A549 (cell line): ENCODE results near the gene NUP62. TPM values are rescaled to one million over a fixed set of nuclear protein-coding genes. Genes with fewer than 3 reads are reported as not detected.

ENCODE experiments used
- ATAC-seq, 2 experiments: fragments of 200-7000 bp in 1 of 2; fragments of >200 bp in 1 of 2; cut with Nextera tagmentation in 1 of 2; cut with Tn5 transposase in 1 of 2; 3 replicates each; pipeline versions ENCODE4 v1.8.0 to v1.9.1; 2018 to 2020; ENCODE audit warnings: mild to moderate bottlenecking in 1 of 2, moderate library complexity in 1 of 2
- CTCF ChIA-PET: fragments of 300-600 bp; sonication (Branson Sonifier 250); formaldehyde crosslinking; extraction: SDS; loops from one replicate; lab custom pipeline; 2021; ENCODE audit warnings: antibody characterized with exemption, inconsistent platforms; lab: Yijun Ruan, JAX
- POLR2A ChIA-PET: fragments of 350-600 bp; formaldehyde crosslinking; extraction: SDS; loops from one replicate; lab custom pipeline; 2021; ENCODE audit warnings: antibody characterized with exemption, inconsistent platforms; lab: Yijun Ruan, JAX
- DNase-seq, 2 experiments: peaks; one replicate each; pipeline versions ENCODE4 v3.0.0 to v3.0.0-alpha.2; 2011 to 2016; ENCODE audit warnings: low read depth in 1 of 2, low spot score in 1 of 2
- FAIRE-seq: peaks from 2 replicates; lab custom pipeline; 2011; peaks lifted over from hg19 to GRCh38; lab: Jason Lieb, UNC
- H3K27ac ChIP-seq, 2 experiments: fragments of >200 bp; sonication (Bioruptor Twin); formaldehyde crosslinking; 3 replicates each; pipeline ENCODE4 v1.5.1; 2016 to 2017
- H3K4me1 ChIP-seq: fragments of >200 bp; sonication (Bioruptor Twin); formaldehyde crosslinking; 3 replicates; pipeline ENCODE4 v1.6.1; 2016
- H3K4me2 ChIP-seq: fragments of >200 bp; sonication (Bioruptor Twin); formaldehyde crosslinking; 3 replicates; pipeline ENCODE4 v1.6.1; 2016
- H3K4me3 ChIP-seq: fragments of >200 bp; sonication (Bioruptor Twin); formaldehyde crosslinking; 3 replicates; pipeline ENCODE4 v1.5.1; 2016
- H3K9me3 ChIP-seq: fragments of >200 bp; sonication (Bioruptor Twin); formaldehyde crosslinking; 3 replicates; pipeline ENCODE4 v1.6.1; 2016
- ATOH8 ChIP-seq: fragments of 250-450 bp; sonication (Bioruptor Pico); IDR thresholded peaks from 2 replicates; pipeline ENCODE4 v1.5.0; 2020; ENCODE audit warnings: low read depth, mild to moderate bottlenecking, moderate library complexity
- BHLHE40 ChIP-seq: IDR thresholded peaks from 2 replicates; pipeline ENCODE4 v1.6.1; 2012; ENCODE audit warnings: low read depth, low read length, inconsistent platforms
- CBX8 ChIP-seq: fragments of 200-600 bp; sonication (generic); IDR thresholded peaks from 2 replicates; pipeline ENCODE4 v1.6.1; 2016
- CEBPB ChIP-seq, 2 experiments: fragments of >200 bp in 1 of 2; sonication (Bioruptor Twin) in 1 of 2; formaldehyde crosslinking in 1 of 2; IDR thresholded peaks; 2 replicates each; pipeline ENCODE4 v1.6.1; 2012 to 2016
- CHD4 ChIP-seq: fragments of 200-600 bp; sonication (generic); IDR thresholded peaks from 2 replicates; pipeline ENCODE4 v1.6.1; 2016; ENCODE audit warnings: antibody characterized with exemption, mild to moderate bottlenecking, borderline replicate concordance
- EHF ChIP-seq: fragments of 250-450 bp; sonication (Bioruptor Pico); IDR thresholded peaks from 2 replicates; pipeline ENCODE4 v1.5.0; 2020; ENCODE audit warnings: mild to moderate bottlenecking
- EP300 ChIP-seq, 2 experiments: fragments of >200 bp; sonication (Bioruptor Twin); formaldehyde crosslinking; IDR thresholded peaks; 2 replicates in 1 of 2; 3 replicates in 1 of 2; pipeline ENCODE4 v1.6.1; 2016 to 2017
- ESRRA ChIP-seq: fragments of 150-350 bp; IDR thresholded peaks from 2 replicates; pipeline ENCODE4 v1.6.1; 2014; ENCODE audit warnings: mild to moderate bottlenecking, low read length, borderline replicate concordance
- FOSB ChIP-seq: fragments of 250-450 bp; sonication (Bioruptor Pico); IDR thresholded peaks from 2 replicates; pipeline ENCODE4 v1.5.0; 2020; ENCODE audit warnings: mild to moderate bottlenecking, moderate library complexity
- GATA3 ChIP-seq: IDR thresholded peaks from 2 replicates; pipeline ENCODE4 v1.6.1; 2012; ENCODE audit warnings: borderline replicate concordance
- HMGXB4 ChIP-seq: fragments of 250-450 bp; sonication (Bioruptor Pico); IDR thresholded peaks from 2 replicates; pipeline ENCODE4 v1.5.0; 2021; ENCODE audit warnings: mild to moderate bottlenecking, moderate library complexity, borderline replicate concordance
- JUN ChIP-seq, 2 experiments: fragments of >200 bp; sonication (Bioruptor Twin); formaldehyde crosslinking; IDR thresholded peaks; 2 replicates in 1 of 2; 3 replicates in 1 of 2; pipeline ENCODE4 v1.6.1; 2016 to 2017
- JUNB ChIP-seq: fragments of >200 bp; sonication (Bioruptor Twin); formaldehyde crosslinking; IDR thresholded peaks from 2 replicates; pipeline ENCODE4 v1.6.1; 2016
- KDM1A ChIP-seq: fragments of 200-600 bp; sonication (generic); IDR thresholded peaks from 2 replicates; pipeline ENCODE4 v1.6.1; 2016; ENCODE audit warnings: low read depth, mild to moderate bottlenecking
- MAX ChIP-seq: IDR thresholded peaks from 2 replicates; pipeline ENCODE4 v1.6.1; 2012
- MAZ ChIP-seq: fragments of 150-350 bp; IDR thresholded peaks from 2 replicates; pipeline ENCODE4 v1.6.1; 2014; ENCODE audit warnings: antibody characterized with exemption, low read depth, low read length, borderline replicate concordance
- MYC ChIP-seq: IDR thresholded peaks from 2 replicates; pipeline ENCODE4 v1.6.1; 2012; ENCODE audit warnings: mild to moderate bottlenecking, inconsistent platforms, low read length, improper control_type of control experiment, borderline replicate concordance
- NFE2L2 ChIP-seq: fragments of 150-350 bp; conservative IDR thresholded peaks from 2 replicates; pipeline ENCODE4 v1.6.1; 2014; ENCODE audit warnings: low read length
- NR3C1 ChIP-seq: fragments of >200 bp; sonication (Bioruptor Twin); formaldehyde crosslinking; IDR thresholded peaks from 3 replicates; pipeline ENCODE4 v1.6.1; 2017
- PHF8 ChIP-seq: fragments of 200-600 bp; sonication (generic); IDR thresholded peaks from 2 replicates; pipeline ENCODE4 v1.6.1; 2016; ENCODE audit warnings: low read depth, mild to moderate bottlenecking, antibody characterized with exemption, moderate library complexity, borderline replicate concordance
- POLR2A ChIP-seq: IDR thresholded peaks from 2 replicates; pipeline ENCODE4 v1.6.1; 2012; ENCODE audit warnings: mild to moderate bottlenecking, low read length
- POLR2AphosphoS2 ChIP-seq: conservative IDR thresholded peaks from 2 replicates; pipeline ENCODE4 v1.6.1; 2012; ENCODE audit warnings: low read length, improper control_type of control experiment, inconsistent platforms
- RAD21 ChIP-seq, 2 experiments: fragments of >200 bp in 1 of 2; sonication (Bioruptor Twin) in 1 of 2; formaldehyde crosslinking in 1 of 2; IDR thresholded peaks in 1 of 2; conservative IDR thresholded peaks in 1 of 2; 2 replicates in 1 of 2; 3 replicates in 1 of 2; pipeline ENCODE4 v1.6.1; 2012 to 2018; ENCODE audit warnings: inconsistent platforms in 1 of 2
- RARB ChIP-seq: fragments of 250-450 bp; sonication (Bioruptor Pico); IDR thresholded peaks from 2 replicates; pipeline ENCODE4 v1.8.0; 2021; ENCODE audit warnings: mild to moderate bottlenecking, moderate library complexity
- RFX5 ChIP-seq: fragments of 450-650 bp; IDR thresholded peaks from 2 replicates; pipeline ENCODE4 v1.7.1; 2014; ENCODE audit warnings: antibody characterized with exemption, mild to moderate bottlenecking, moderate library complexity
- RNF2 ChIP-seq: fragments of 200-600 bp; sonication (generic); IDR thresholded peaks from 2 replicates; pipeline ENCODE4 v1.6.1; 2016; ENCODE audit warnings: low read depth, mild to moderate bottlenecking, antibody characterized with exemption, moderate library complexity, borderline replicate concordance
- TFCP2L1 ChIP-seq: fragments of 250-450 bp; sonication (Bioruptor Pico); IDR thresholded peaks from 2 replicates; pipeline ENCODE4 v1.5.0; 2021; ENCODE audit warnings: mild to moderate bottlenecking
- TP53 ChIP-seq: fragments of 250-450 bp; sonication (Bioruptor Pico); IDR thresholded peaks from 2 replicates; pipeline ENCODE4 v1.5.0; 2021; ENCODE audit warnings: mild to moderate bottlenecking, moderate library complexity
- USF2 ChIP-seq: fragments of 450-650 bp; IDR thresholded peaks from 2 replicates; pipeline ENCODE4 v1.6.1; 2014; ENCODE audit warnings: antibody characterized with exemption
- ZFP36 ChIP-seq: fragments of 450-650 bp; IDR thresholded peaks from 2 replicates; pipeline ENCODE4 v1.6.1; 2014; ENCODE audit warnings: borderline replicate concordance; ENCODE audit not compliant: partially characterized antibody
- ZSCAN20 ChIP-seq: fragments of 250-450 bp; sonication (Bioruptor Pico); IDR thresholded peaks from 2 replicates; pipeline ENCODE4 v1.8.0; 2022; ENCODE audit warnings: mild to moderate bottlenecking, moderate library complexity
- WGBS: methylation state at CpG from one replicate; pipeline ENCODE4 v1.1.6; 2017; ENCODE audit errors: missing lambda C conversion rate; 5-methylcytosine and 5-hydroxymethylcytosine counted together
- polyA plus RNA-seq, 4 experiments: library from polyadenylated mRNA; depleted of rRNA in 3 of 4; stranded (reverse); fragments of >200 nt; fragmentation: RNase III in 1 of 4; extraction: RNeasy Plus Mini Kit Qiagen cat#74134 plus additional on column Dnase treatment in 1 of 4; gene quantifications; 2 replicates in 3 of 4; 3 replicates in 1 of 4; pipeline ENCODE4 v1.2.3, GENCODE V29; 2011 to 2017

NUP62 gene
- polyA plus RNA-seq, 2 of the 4 experiments (the other 2 are of a cell fraction): 21.4 to 83.9 TPM

GRCh38 chr19:49869009-49869483, 60.3 kb downstream of the NUP62 start:
- H3K4me3 ChIP-seq: peak overlapping the region; percentile 40
- TF ChIP-seq TP53 (CRISPR knock-in tag): no peak
- no peak for TF ChIP-seq RARB
- TF ChIP-seq ZSCAN20: no peak
- no peak for TF ChIP-seq FOSB
- TF ChIP-seq ATOH8 (CRISPR knock-in tag): no peak
- TF ChIP-seq POLR2AphosphoS2: no peak; the same call in 1 of the 2 replicates
- TF ChIP-seq NR3C1: no peak
- TF ChIP-seq EP300 (IDR thresholded peaks at IDR 0.05): no peak
- TF ChIP-seq CHD4: no peak
- 0 out of 5 replicates have a peak, but pooled peaks of 1 of the 2 experiments have one; percentile 20 for TF ChIP-seq JUN (IDR thresholded peaks at IDR 0.05)
- no peak for TF ChIP-seq NFE2L2
- TF ChIP-seq MAX: no peak
- no peak for TF ChIP-seq KDM1A
- no peak for TF ChIP-seq USF2
- TF ChIP-seq RNF2: no peak
- TF ChIP-seq POLR2A: peak; percentile 47
- DNase-seq: no peak
- WGBS: 3% methylated on average over 13 of the region's 15 CpGs
- ChIA-PET POLR2A (interaction anchor here (0.6 to 3.6 kb wide), 14 partner anchors 8 to 229 kb away, joined by 3 to 36 read pairs (median 5); partner anchors contain the start of genes AKT1S1, ATF5, NUP62 and PRMT1), CTCF (interaction anchor here (0.8 kb wide), 2 partner anchors 90 to 188 kb away, joined by 3 read pairs; no protein-coding TSS in a partner anchor)
- H3K9me3 ChIP-seq: no peaks in the 10 kb centered on the region
- H3K27ac ChIP-seq: peak overlapping the region; percentile 93 to 94
- peaks cover 37% of the 10 kb centered on the region for H3K4me1 ChIP-seq
- ATAC-seq: peak; percentile 27 to 28
- peak overlapping the region; percentile 77 for H3K4me2 ChIP-seq
- no peak for FAIRE-seq

GRCh38 chr19:49866933-49867782, 62.1 kb downstream of the NUP62 start, which contains the start of gene PNKP:
TSS of gene PNKP (minus strand) at chr19:49867576. CDS start at chr19:49867204, 372 bp downstream.
- Histone ChIP-seq H3K4me3 (peak within 1 kb of the TSS; percentile 64), H3K27ac (peak within 1 kb of the TSS; percentile 93 to 94), H3K4me2 (peak within 1 kb of the TSS; percentile 77), H3K9me3 (no peaks in the 10 kb centered on the region), H3K4me1 (peaks cover 37% of the 10 kb centered on the region)
- DNase-seq (peak; percentile 96), ATAC-seq (peak; percentile 43 to 71), FAIRE-seq (no peak)
- CTCF ChIA-PET: interaction anchor here (2.6 kb wide), 1 partner anchor 13 kb away, joined by 13 read pairs; no protein-coding TSS in a partner anchor
- WGBS: under 1% methylated on average over 38 of the region's 65 CpGs
- POLR2A ChIA-PET: interaction anchor here (0.6 to 3.6 kb wide), 7 partner anchors 8 to 191 kb away, joined by 3 to 36 read pairs (median 4); partner anchors contain the start of genes AKT1S1, MED25, PTOV1 and TBC1D17
- TF ChIP-seq MYC (peak; percentile 62; the same call in 1 of the 2 replicates), ZFP36 (no peak), TFCP2L1 (CRISPR knock-in tag) (peak; percentile 67; the same call in 1 of the 2 replicates), JUN (IDR thresholded peaks at IDR 0.05) (peak; percentile 80 to 95; a peak in 4 of 5 replicates), EHF (CRISPR knock-in tag) (no peak), CEBPB (IDR thresholded peaks at IDR 0.05) (0 out of 4 replicates have a peak, but pooled peaks of 1 of the 2 experiments have one; percentile 1), RFX5 (peak; percentile 60), NR3C1 (no peak), JUNB (no peak), EP300 (IDR thresholded peaks at IDR 0.05) (peak in 1 of 2 experiments; percentile 12; a peak in 1 of 5 replicates), RAD21 (conservative IDR thresholded peaks at IDR 0.05 in 1 of 2, IDR thresholded peaks at IDR 0.05 in 1 of 2) (no peak), BHLHE40 (no peak; the same call in 1 of the 2 replicates), PHF8 (peak; percentile 61; the same call in 1 of the 2 replicates), FOSB (0 out of 2 replicates have a peak, but pooled peaks have one; percentile 33), MAZ (peak; percentile 87; the same call in 1 of the 2 replicates), USF2 (peak; percentile 39; the same call in 1 of the 2 replicates), GATA3 (no peak), RARB (no peak), CBX8 (no peak), NFE2L2 (no peak), RNF2 (no peak), HMGXB4 (CRISPR knock-in tag) (no peak), ESRRA (peak; percentile 10; the same call in 1 of the 2 replicates)
